Mesothelial cell of epicardium (in vitro differentiated cells): Measurements from ENCODE around the gene BRCA1. TPM values are rescaled to one million over a fixed set of nuclear protein-coding genes. Genes with fewer than 3 reads are reported as not detected.
"Not testable (repeated sequence)": the region's sequence is repeated elsewhere in the genome, so short reads cannot be mapped to it uniquely, and the experiment has no call there.

Experiments used
- DNase-seq, 2 experiments: peaks; one replicate each; pipeline ENCODE4 v3.0.0; 2021; ENCODE audit warnings: low spot score in 2 of 2; ENCODE audit not compliant: unreplicated experiment in 2 of 2
- H3K27ac Mint-ChIP-seq: 2 replicates; pipeline ENCODE4 v1.8.0; 2021; ENCODE audit warnings: mixed read lengths
- H3K27me3 Mint-ChIP-seq: 2 replicates; pipeline ENCODE4 v1.8.0; 2021; ENCODE audit warnings: low read depth, mixed read lengths
- H3K36me3 Mint-ChIP-seq: 2 replicates; pipeline ENCODE4 v1.8.0; 2021; ENCODE audit warnings: mixed read lengths
- H3K4me1 Mint-ChIP-seq: 2 replicates; pipeline ENCODE4 v1.8.0; 2021; ENCODE audit warnings: mixed read lengths
- H3K4me3 Mint-ChIP-seq: 2 replicates; pipeline ENCODE4 v1.8.0; 2021; ENCODE audit warnings: mild to moderate bottlenecking, moderate library complexity, mixed read lengths
- H3K9me3 Mint-ChIP-seq: 2 replicates; pipeline ENCODE4 v1.8.0; 2021; ENCODE audit warnings: mixed read lengths
- CTCF ChIP-seq: fragments of 200-600 bp; sonication (generic); IDR thresholded peaks from one replicate; pipeline ENCODE4 v1.5.0; 2021; ENCODE audit warnings: antibody characterized with exemption; ENCODE audit not compliant: unreplicated experiment
- total RNA-seq: library from RNA; stranded (reverse); gene quantifications from 3 replicates; pipeline ENCODE4 v1.2.1, GENCODE V29; 2021

Gene BRCA1
- total RNA-seq, 1 donor from 2014 or later = 15.5 TPM

- peak overlapping the region; percentile 47 for H3K27ac Mint-ChIP-seq
- H3K27me3 Mint-ChIP-seq = no peaks in the 10 kb centered on the region
- peaks cover 3% of the 10 kb centered on the region for H3K4me1 Mint-ChIP-seq
- no peaks in the 10 kb centered on the region for H3K9me3 Mint-ChIP-seq
- no peak for DNase-seq
- no peak overlapping the region for H3K4me3 Mint-ChIP-seq
- TF ChIP-seq CTCF = no peak
- peaks cover 5% of the 10 kb centered on the region for H3K36me3 Mint-ChIP-seq
These were observed 113.3 kb downstream of the BRCA1 start for GRCh38 chr17:43011728-43012472.

- Mint-ChIP-seq H3K27ac (no peak overlapping the region), H3K36me3 (peaks cover 5% of the 10 kb centered on the region), H3K4me1 (peaks cover 8% of the 10 kb centered on the region), H3K9me3 (no peaks in the 10 kb centered on the region), H3K27me3 (no peaks in the 10 kb centered on the region), H3K4me3 (no peak overlapping the region)
- no peak for TF ChIP-seq CTCF
- no peak for DNase-seq
These were observed 114.4 kb downstream of the BRCA1 start for GRCh38 chr17:43010667-43011308.

- Mint-ChIP-seq H3K4me3 (peak within 1 kb of the TSS; percentile 81), H3K9me3 (no peaks in the 10 kb centered on the region), H3K36me3 (peaks cover 8% of the 10 kb centered on the region), H3K4me1 (peaks cover 8% of the 10 kb centered on the region), H3K27me3 (no peaks in the 10 kb centered on the region), H3K27ac (peak within 1 kb of the TSS; percentile 97)
- peak in 1 of 2 experiments; percentile 65 for DNase-seq
- no peak for TF ChIP-seq CTCF
These were observed 118.3 kb downstream of the BRCA1 start, which contains the start of gene IFI35 for GRCh38 chr17:43006639-43007551. Gene IFI35, plus strand, starts transcription at chr17:43006784. Its CDS starts 164 bp downstream, at chr17:43006948.

GRCh38 chr17:43003542-43004172 is 121.5 kb downstream of the BRCA1 start:
- Mint-ChIP-seq H3K27ac (peak overlapping the region; percentile 59), H3K27me3 (no peaks in the 10 kb centered on the region), H3K36me3 (peaks cover 16% of the 10 kb centered on the region), H3K4me3 (no peak overlapping the region), H3K4me1 (peaks cover 26% of the 10 kb centered on the region), H3K9me3 (no peaks in the 10 kb centered on the region)
- no peak for DNase-seq
- TF ChIP-seq CTCF = no peak

GRCh38 chr17:43000894-43001293 is 124.3 kb downstream of the BRCA1 start:
- not testable (repeated sequence) for DNase-seq, H3K27me3 Mint-ChIP-seq, H3K4me3 Mint-ChIP-seq, H3K9me3 Mint-ChIP-seq
- Mint-ChIP-seq H3K4me1 (peaks cover 25% of the 10 kb centered on the region), H3K36me3 (peaks cover 16% of the 10 kb centered on the region), H3K27ac (peak overlapping the region; percentile 12)
